GM19463 (cell line): ENCODE measurements around the gene SCARB1.

Experiments
- ATAC-seq: cut with Tn5 transposase; IDR thresholded peaks from one replicate; pipeline ENCODE4 v1.9.1; 2021; ENCODE audit warnings: mild to moderate bottlenecking, moderate library complexity; ENCODE audit not compliant: unreplicated experiment

SCARB1 gene

GRCh38 chr12:124749725-124750124 is 113.9 kb downstream of the SCARB1 start:
- no peak for ATAC-seq

GRCh38 chr12:124747426-124748161 is 116.1 kb downstream of the SCARB1 start:
- ATAC-seq: peak; percentile 61

- ATAC-seq: no peak
These were observed 116.8 kb downstream of the SCARB1 start for GRCh38 chr12:124746649-124747425.

GRCh38 chr12:124745891-124746570 is 117.6 kb downstream of the SCARB1 start:
- ATAC-seq: peak; percentile 46

GRCh38 chr12:124745465-124745890 is 118.2 kb downstream of the SCARB1 start:
- no peak for ATAC-seq

- no peak for ATAC-seq
These were observed 118.8 kb downstream of the SCARB1 start for GRCh38 chr12:124744659-124745464.

- ATAC-seq: no peak
These were observed 119.4 kb downstream of the SCARB1 start for GRCh38 chr12:124744273-124744640.

GRCh38 chr12:124743479-124744272 is 120.0 kb downstream of the SCARB1 start:
- no peak for ATAC-seq

GRCh38 chr12:124742678-124743077 is 121.0 kb downstream of the SCARB1 start:
- no peak for ATAC-seq

- no peak for ATAC-seq
These were observed 121.6 kb downstream of the SCARB1 start for GRCh38 chr12:124742111-124742510.

GRCh38 chr12:124741211-124741610 is 122.5 kb downstream of the SCARB1 start:
- ATAC-seq: no peak

GRCh38 chr12:124740691-124741137 is 123.0 kb downstream of the SCARB1 start:
- no peak for ATAC-seq

GRCh38 chr12:124739953-124740561 is 123.6 kb downstream of the SCARB1 start:
- no peak for ATAC-seq

- ATAC-seq: no peak
These were observed 124.8 kb downstream of the SCARB1 start for GRCh38 chr12:124738636-124739467.

GRCh38 chr12:124737772-124738635 is 125.7 kb downstream of the SCARB1 start:
- ATAC-seq: no peak

GRCh38 chr12:124737040-124737419 is 126.6 kb downstream of the SCARB1 start:
- ATAC-seq: no peak

GRCh38 chr12:124736115-124737039 is 127.3 kb downstream of the SCARB1 start:
- no peak for ATAC-seq
